Esophagus (tissue), 2 donors: ENCODE results near the gene HPSE2. TPM values are rescaled to one million over a fixed set of nuclear protein-coding genes. Genes with fewer than 3 reads are reported as not detected.
"Not testable (repeated sequence)": the region's sequence is repeated elsewhere in the genome, so short reads cannot be mapped to it uniquely, and the experiment has no call there.

Experiments
- H3K27ac ChIP-seq, 2 donors: one replicate each; pipeline ENCODE4 v1.5.1; 2013; ENCODE audit warnings: low read depth in 2 of 2, mild to moderate bottlenecking in 2 of 2, inconsistent platforms in 1 of 2, low read length in 1 of 2, moderate library complexity in 1 of 2
- H3K27me3 ChIP-seq, 2 donors: one replicate each; pipeline ENCODE4 v1.6.1; 2013; ENCODE audit warnings: low read length in 2 of 2, control low read depth in 1 of 2, mild to moderate bottlenecking in 1 of 2; ENCODE audit not compliant: insufficient read depth in 2 of 2, control insufficient read depth in 1 of 2
- H3K36me3 ChIP-seq, 2 donors: one replicate each; pipeline ENCODE4 v1.6.1; 2013; ENCODE audit warnings: low read length in 1 of 2; ENCODE audit not compliant: control insufficient read depth in 2 of 2, insufficient read depth in 2 of 2
- H3K4me1 ChIP-seq, 2 donors: one replicate each; pipeline ENCODE4 v1.6.1; 2013; ENCODE audit warnings: low read length in 1 of 2; ENCODE audit not compliant: control insufficient read depth in 2 of 2, insufficient read depth in 2 of 2
- H3K4me3 ChIP-seq, 2 donors: one replicate each; pipeline ENCODE4 v1.5.1; 2013; ENCODE audit warnings: low read length in 2 of 2, mild to moderate bottlenecking in 2 of 2, low read depth in 1 of 2, moderate library complexity in 1 of 2
- H3K9me3 ChIP-seq, 2 donors: one replicate each; pipeline ENCODE4 v1.6.1; 2013; ENCODE audit warnings: mild to moderate bottlenecking in 2 of 2, low read depth in 1 of 2, low read length in 1 of 2, moderate library complexity in 1 of 2; ENCODE audit not compliant: control insufficient read depth in 2 of 2, insufficient read depth in 1 of 2
- WGBS, 2 donors: extraction: QIAGEN DNeasy Blood & Tissue Kit; methylation state at CpG; one replicate each; pipeline ENCODE4 v1.1.7; 2013; 5-methylcytosine and 5-hydroxymethylcytosine counted together
- polyA plus RNA-seq, 2 donors: library from polyadenylated mRNA; stranded (reverse); fragments of 200-250 nt; gene quantifications; one replicate each; pipeline ENCODE4 v1.2.3, GENCODE V29; 2013
- donor health status: healthy with polysubstance abuse.
- donor health status: Bipolar disorder and iron deficiency.

Gene HPSE2
- polyA plus RNA-seq, 2 donors, result 2.1 to 3.5 TPM

DNA sequence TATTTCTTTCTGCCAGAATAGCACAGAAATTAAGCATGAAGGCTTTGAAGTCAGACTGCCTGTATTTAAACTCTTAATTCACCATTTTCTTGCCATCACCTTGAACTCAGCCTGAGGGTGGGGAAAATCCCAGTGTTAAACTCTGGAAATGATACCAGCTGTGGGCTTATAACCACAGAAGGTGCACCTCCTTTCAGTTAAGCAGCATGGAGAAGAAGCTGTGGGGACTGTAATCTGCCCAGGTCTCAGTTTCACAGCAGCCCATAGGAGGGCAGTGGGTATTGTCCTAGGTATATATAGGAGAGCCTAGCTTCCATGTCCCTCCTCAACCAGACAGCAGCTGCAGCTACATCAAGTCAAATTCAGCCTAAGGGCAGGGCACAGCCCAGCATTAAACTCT, 241.6 kb downstream of the HPSE2 start:
- no peaks in the 10 kb centered on the region for H3K27me3 ChIP-seq
- no peaks in the 10 kb centered on the region for H3K4me1 ChIP-seq
- H3K4me3 ChIP-seq, result no peak overlapping the region
- no peaks in the 10 kb centered on the region for H3K36me3 ChIP-seq
- H3K27ac ChIP-seq, result no peak overlapping the region
- H3K9me3 ChIP-seq, result no peaks in the 10 kb centered on the region

DNA sequence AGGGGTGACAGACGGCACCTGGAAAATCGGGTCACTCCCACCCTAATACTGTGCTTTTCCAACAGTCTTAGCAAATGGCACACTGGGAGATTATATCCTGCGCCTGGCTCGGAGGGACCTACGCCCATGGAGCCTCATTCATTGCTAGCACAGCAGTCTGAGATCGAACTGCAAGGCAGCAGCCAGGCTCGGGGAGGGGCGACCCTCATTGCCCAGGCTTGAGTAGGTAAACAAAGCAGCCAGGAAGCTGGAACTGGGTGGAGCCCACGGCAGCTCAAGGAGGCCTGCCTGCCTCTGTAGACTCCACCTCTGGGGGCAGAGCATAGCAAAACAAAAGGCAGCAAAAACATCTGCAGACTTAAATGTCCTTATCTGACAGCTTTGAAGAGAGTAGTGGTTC, 251.9 kb downstream of the HPSE2 start:
- H3K27me3 ChIP-seq, H3K9me3 ChIP-seq, H3K4me3 ChIP-seq, H3K4me1 ChIP-seq, H3K27ac ChIP-seq, H3K36me3 ChIP-seq: not testable (repeated sequence)
- 81 to 85% methylated on average over 9 of the region's 9 CpGs for WGBS, 2 donors

DNA sequence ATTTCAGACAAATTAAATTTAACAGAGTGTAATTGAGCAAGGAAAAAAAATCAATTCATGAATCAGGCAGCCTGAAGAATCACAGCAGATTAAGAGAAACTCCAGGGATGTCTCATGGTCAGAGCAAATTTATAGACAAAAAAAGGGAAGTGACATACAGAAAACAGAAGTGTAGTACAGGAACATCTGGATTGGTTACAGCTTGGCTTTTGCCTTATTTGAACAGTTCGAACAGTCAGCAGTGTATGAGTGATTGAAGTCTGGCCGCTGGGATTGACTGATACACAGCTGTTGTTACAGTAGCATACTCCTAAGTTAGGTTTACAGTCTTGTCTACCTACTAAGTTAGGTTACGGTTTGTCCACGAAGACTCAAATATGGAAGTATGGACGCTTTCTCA, 255.3 kb downstream of the HPSE2 start:
- no peaks in the 10 kb centered on the region for H3K27me3 ChIP-seq
- no peak overlapping the region for H3K4me3 ChIP-seq
- H3K4me1 ChIP-seq, result no peaks in the 10 kb centered on the region
- H3K9me3 ChIP-seq, result no peaks in the 10 kb centered on the region
- H3K27ac ChIP-seq, result no peak overlapping the region
- 60 to 73% methylated on average over 5 of the region's 5 CpGs for WGBS, 2 donors
- H3K36me3 ChIP-seq, result no peaks in the 10 kb centered on the region

DNA sequence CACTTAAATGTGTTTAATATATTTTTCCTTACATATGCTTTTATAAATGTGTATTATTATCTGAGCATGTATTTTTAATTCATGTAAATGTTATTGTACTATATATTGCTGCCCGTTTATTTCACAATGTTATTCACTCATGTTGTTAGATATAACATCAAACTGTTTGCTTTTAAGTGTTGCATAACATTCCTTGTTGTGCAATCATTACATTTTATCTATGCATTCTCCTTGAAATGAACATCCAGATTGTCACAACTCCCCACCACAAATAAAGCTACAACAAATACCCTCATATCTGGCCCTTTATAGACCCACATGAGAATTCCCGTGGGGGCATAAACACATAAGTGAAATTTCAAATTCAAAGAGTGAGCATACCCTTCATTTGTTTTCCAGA, 264.2 kb downstream of the HPSE2 start:
- WGBS, 2 donors, result 56% methylated on average over 2 of the region's 2 CpGs
- Histone ChIP-seq H3K9me3 (no peaks in the 10 kb centered on the region), H3K4me3 (no peak overlapping the region), H3K4me1 (no peaks in the 10 kb centered on the region), H3K36me3 (no peaks in the 10 kb centered on the region), H3K27ac (no peak overlapping the region), H3K27me3 (no peaks in the 10 kb centered on the region)

DNA sequence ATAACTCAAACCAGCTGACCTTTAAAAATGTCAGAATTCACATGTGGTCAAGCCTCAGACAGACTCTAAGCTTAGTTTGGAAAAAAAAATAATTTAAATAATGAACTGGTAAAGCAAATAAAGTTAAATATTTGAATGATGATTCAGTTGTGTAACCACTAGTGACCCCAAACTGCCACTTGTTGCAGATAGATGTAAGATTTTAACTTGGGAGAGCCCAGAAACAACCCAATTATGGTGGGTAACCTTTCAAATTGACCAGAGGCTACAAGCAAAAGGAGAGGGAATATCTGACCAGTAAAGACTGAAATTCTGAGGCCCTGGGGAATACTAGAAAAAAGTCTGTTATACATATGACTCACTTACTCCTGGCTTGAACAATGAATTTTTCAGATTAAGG, 268.1 kb downstream of the HPSE2 start:
- Histone ChIP-seq H3K27ac (no peak overlapping the region), H3K36me3 (no peaks in the 10 kb centered on the region), H3K4me1 (no peaks in the 10 kb centered on the region), H3K27me3 (no peaks in the 10 kb centered on the region), H3K4me3 (no peak overlapping the region), H3K9me3 (no peaks in the 10 kb centered on the region)

DNA sequence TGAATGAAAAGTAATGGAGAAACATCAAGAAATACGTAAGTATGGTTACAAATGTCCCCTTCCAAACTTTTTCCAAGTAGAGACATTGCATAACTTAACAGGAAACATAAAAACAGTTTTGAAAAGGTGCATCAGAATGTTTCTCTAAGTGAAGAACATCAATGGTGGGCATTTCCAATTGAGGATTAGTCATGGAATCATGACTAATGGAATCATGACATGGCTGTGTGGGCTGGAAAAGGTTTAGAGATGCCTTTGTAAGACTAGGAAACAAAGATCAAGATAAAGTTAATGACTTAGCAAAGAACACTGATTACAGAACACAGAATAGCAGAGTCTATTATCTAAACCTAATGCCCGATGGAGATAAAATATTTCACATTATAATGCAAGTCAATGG, 272.0 kb downstream of the HPSE2 start:
- Histone ChIP-seq H3K9me3 (no peaks in the 10 kb centered on the region), H3K27me3 (no peaks in the 10 kb centered on the region), H3K36me3 (no peaks in the 10 kb centered on the region), H3K4me3 (no peak overlapping the region), H3K27ac (no peak overlapping the region), H3K4me1 (no peaks in the 10 kb centered on the region)
- WGBS, 2 donors, result 59 to 63% methylated on average over 2 of the region's 2 CpGs

DNA sequence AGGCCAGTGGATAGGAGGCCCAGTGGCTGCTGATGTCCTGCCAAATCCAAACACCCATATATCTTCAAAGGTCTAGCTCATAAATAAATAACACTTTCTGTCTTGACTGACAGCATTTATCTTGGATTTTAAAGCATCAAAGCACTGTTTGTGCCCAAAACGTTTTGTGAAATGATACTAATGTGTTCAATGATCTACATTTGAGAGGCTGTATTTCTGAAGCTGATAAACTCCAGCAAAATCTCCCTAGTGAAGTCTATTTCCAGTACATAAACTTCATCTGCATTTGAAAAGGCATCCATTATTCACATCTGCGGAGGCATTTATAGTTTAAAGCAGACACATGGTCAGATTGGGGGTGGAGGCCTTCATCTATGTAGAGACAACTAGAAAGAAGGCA, 276.3 kb downstream of the HPSE2 start:
- H3K4me1 ChIP-seq, result no peaks in the 10 kb centered on the region
- H3K36me3 ChIP-seq, result no peaks in the 10 kb centered on the region
- no peaks in the 10 kb centered on the region for H3K27me3 ChIP-seq
- H3K9me3 ChIP-seq, result no peaks in the 10 kb centered on the region
- 14 to 25% methylated on average over 2 of the region's 2 CpGs for WGBS, 2 donors
- no peak overlapping the region for H3K4me3 ChIP-seq
- H3K27ac ChIP-seq, result no peak overlapping the region

DNA sequence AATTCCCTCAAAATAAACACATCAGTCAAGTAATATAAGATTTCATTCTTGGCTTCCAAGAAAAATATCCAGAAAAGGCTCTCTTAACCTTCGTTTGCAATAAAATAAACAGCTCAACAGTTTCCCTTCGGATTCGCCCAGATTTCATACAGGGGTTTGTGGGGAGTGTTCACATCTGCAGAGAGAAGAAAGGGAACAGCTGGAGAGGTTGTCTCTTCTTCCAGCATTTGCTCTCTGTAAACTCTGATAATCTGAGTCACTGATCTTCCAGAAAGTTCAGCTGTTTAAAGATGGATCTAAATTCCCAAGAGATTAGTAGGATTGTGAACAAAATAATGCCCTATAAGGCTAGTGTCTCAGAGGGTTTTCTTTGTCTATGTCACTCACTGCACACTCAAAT, 277.9 kb downstream of the HPSE2 start:
- Histone ChIP-seq H3K27ac (no peak overlapping the region), H3K9me3 (no peaks in the 10 kb centered on the region), H3K4me1 (no peaks in the 10 kb centered on the region), H3K36me3 (no peaks in the 10 kb centered on the region), H3K4me3 (no peak overlapping the region), H3K27me3 (no peaks in the 10 kb centered on the region)
- 40 to 52% methylated on average over 3 of the region's 3 CpGs for WGBS, 2 donors

DNA sequence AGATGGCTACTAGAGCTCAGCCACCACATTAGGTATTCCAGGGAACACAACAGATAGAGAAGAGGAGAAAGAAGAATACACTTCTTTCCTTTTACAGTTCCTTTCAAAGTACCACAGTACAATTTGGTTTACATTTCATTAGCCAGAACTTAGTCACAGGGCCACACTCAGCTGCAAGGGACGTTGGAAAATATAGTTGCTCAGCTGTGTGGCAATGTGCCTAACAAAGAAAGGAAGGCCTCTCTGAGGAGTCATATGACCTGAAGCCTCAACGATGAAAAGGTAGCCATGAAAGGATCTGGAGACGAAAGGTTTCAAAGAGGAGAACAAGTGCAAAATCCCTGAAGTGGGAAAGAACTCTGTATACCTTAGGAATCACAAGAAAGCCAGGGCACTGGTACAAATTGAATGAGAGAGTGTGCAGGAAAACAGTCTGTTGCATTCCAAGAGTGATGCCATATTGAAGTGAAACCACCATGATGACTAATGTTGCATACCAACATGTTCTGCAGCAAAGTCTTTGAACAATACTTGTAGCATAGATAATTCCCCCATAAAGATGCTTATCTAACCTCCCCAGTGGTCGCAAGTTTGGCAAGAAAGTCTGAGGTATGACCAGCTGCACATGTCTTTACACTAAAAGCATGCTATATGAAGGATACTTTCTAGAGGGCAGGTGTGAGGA, 278.9 kb downstream of the HPSE2 start:
- H3K4me1 ChIP-seq, result no peaks in the 10 kb centered on the region
- no peak overlapping the region for H3K27ac ChIP-seq
- H3K9me3 ChIP-seq, result no peaks in the 10 kb centered on the region
- H3K36me3 ChIP-seq, result no peaks in the 10 kb centered on the region
- H3K4me3 ChIP-seq, result no peak overlapping the region
- no peaks in the 10 kb centered on the region for H3K27me3 ChIP-seq
- WGBS, 2 donors, result 62 to 69% methylated on average over 4 of the region's 4 CpGs

DNA sequence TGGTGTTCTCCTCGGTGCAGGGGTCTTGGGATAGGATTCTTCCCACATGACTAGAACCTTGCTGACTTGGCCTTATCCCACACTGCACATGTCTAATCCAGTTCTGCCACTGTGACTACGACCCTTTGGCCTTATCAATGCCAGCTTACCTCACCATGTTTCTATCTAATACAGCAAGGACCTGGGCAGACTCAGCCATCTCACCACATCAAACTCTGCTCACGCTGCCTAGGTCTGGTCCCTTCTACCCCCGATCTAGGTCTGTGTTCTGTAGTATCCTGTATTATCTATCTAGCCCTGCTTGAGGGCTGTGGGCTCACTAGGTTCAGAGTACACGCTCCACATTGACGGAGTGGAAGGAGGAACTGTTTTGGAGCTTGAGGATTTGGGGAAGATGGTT, 282.4 kb downstream of the HPSE2 start:
- H3K36me3 ChIP-seq, result no peaks in the 10 kb centered on the region
- 76 to 82% methylated on average over 6 of the region's 6 CpGs for WGBS, 2 donors
- H3K4me3 ChIP-seq, result no peak overlapping the region
- H3K9me3 ChIP-seq, result no peaks in the 10 kb centered on the region
- no peaks in the 10 kb centered on the region for H3K27me3 ChIP-seq
- H3K4me1 ChIP-seq, result no peaks in the 10 kb centered on the region
- no peak overlapping the region for H3K27ac ChIP-seq
